Measurements from ENCODE around the gene EDIL3. TPM values are rescaled to one million over a fixed set of nuclear protein-coding genes. Genes with fewer than 3 reads are reported as not detected.

Gene EDIL3
- total RNA-seq, 2 donors from 2014 or later = 2.2 to 17.5 TPM

DNA sequence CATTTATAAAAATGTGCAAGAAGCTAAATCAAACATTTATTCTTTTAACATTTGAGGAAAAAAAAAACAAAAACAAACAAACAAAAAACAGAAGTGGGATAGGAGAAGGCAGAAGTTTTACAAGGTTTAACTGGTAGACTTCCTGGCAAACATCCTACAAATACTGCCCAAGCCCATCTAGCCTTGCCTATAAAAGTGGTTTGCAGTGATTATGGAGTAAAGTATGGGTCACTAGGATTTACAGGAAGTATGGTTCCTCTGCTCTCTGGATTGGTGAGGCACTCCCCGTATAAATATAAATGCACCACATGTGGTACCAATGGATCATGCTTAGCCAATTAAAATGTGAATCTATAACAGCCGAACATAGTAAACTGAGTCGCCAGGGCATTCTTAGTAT lies 291.9 kb downstream of the EDIL3 start:
- peaks cover 11% of the 10 kb centered on the region for H3K4me1 Mint-ChIP-seq
- peaks cover 12% of the 10 kb centered on the region for H3K36me3 Mint-ChIP-seq (ENCODE audit: low read depth)
- H3K27me3 ChIP-seq (ENCODE audit: control insufficient read depth, insufficient read depth, low read length, poor library complexity, severe bottlenecking) = no peaks in the 10 kb centered on the region
- no peak overlapping the region for H3K4me3 ChIP-seq (ENCODE audit: low read length)
- no peak overlapping the region for H3K27ac ChIP-seq (ENCODE audit: low read depth, low read length)
- no peak for DNase-seq
- peaks cover 3% of the 10 kb centered on the region for H3K27me3 Mint-ChIP-seq (ENCODE audit: insufficient read depth)
- H3K27ac Mint-ChIP-seq = no peak overlapping the region
- TF ChIP-seq, protein P1, sequence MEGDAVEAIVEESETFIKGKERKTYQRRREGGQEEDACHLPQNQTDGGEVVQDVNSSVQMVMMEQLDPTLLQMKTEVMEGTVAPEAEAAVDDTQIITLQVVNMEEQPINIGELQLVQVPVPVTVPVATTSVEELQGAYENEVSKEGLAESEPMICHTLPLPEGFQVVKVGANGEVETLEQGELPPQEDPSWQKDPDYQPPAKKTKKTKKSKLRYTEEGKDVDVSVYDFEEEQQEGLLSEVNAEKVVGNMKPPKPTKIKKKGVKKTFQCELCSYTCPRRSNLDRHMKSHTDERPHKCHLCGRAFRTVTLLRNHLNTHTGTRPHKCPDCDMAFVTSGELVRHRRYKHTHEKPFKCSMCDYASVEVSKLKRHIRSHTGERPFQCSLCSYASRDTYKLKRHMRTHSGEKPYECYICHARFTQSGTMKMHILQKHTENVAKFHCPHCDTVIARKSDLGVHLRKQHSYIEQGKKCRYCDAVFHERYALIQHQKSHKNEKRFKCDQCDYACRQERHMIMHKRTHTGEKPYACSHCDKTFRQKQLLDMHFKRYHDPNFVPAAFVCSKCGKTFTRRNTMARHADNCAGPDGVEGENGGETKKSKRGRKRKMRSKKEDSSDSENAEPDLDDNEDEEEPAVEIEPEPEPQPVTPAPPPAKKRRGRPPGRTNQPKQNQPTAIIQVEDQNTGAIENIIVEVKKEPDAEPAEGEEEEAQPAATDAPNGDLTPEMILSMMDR (conservative IDR thresholded peaks at IDR 0.05) = no peak
- H3K4me3 Mint-ChIP-seq = no peak overlapping the region
- H3K9ac ChIP-seq (ENCODE audit: extremely low read depth, low read length, poor library complexity, severe bottlenecking) = no peak overlapping the region
- H3K36me3 ChIP-seq (ENCODE audit: control insufficient read depth, insufficient read depth, low read length) = no peaks in the 10 kb centered on the region
- peaks cover 18% of the 10 kb centered on the region for H3K9me3 ChIP-seq (ENCODE audit: control insufficient read depth, low read length)
- 96 to 100% methylated on average over 3 of the region's 3 CpGs for WGBS, 2 experiments (ENCODE audit: insufficient coverage in 1 of 2, insufficient read length in 1 of 2)
- peaks cover 21% of the 10 kb centered on the region for H3K9me3 Mint-ChIP-seq
- peaks cover 5% of the 10 kb centered on the region for H3K4me1 ChIP-seq (ENCODE audit: control insufficient read depth, insufficient read depth, low read length)

GRCh38 chr5:84091127-84091799 lies 293.4 kb downstream of the EDIL3 start:
- TF ChIP-seq, protein P1 (conservative IDR thresholded peaks at IDR 0.05) = peak; percentile 43
- Mint-ChIP-seq H3K9me3 (peaks cover 13% of the 10 kb centered on the region), H3K27me3 (ENCODE audit: insufficient read depth) (peaks cover 3% of the 10 kb centered on the region), H3K4me3 (no peak overlapping the region), H3K4me1 (peaks cover 11% of the 10 kb centered on the region), H3K27ac (no peak overlapping the region), H3K36me3 (ENCODE audit: low read depth) (peaks cover 4% of the 10 kb centered on the region)
- DNase-seq = peak; percentile 46
- H3K4me1 ChIP-seq (ENCODE audit: control insufficient read depth, insufficient read depth, low read length) = peaks cover 5% of the 10 kb centered on the region
- H3K9ac ChIP-seq (ENCODE audit: extremely low read depth, low read length, poor library complexity, severe bottlenecking) = no peak overlapping the region
- H3K4me3 ChIP-seq (ENCODE audit: low read length) = no peak overlapping the region
- WGBS, 2 experiments (ENCODE audit: insufficient coverage in 1 of 2, insufficient read length in 1 of 2) = 57 to 63% methylated on average over 3 to 4 of the region's 4 CpGs
- no peaks in the 10 kb centered on the region for H3K27me3 ChIP-seq (ENCODE audit: control insufficient read depth, insufficient read depth, low read length, poor library complexity, severe bottlenecking)
- no peaks in the 10 kb centered on the region for H3K36me3 ChIP-seq (ENCODE audit: control insufficient read depth, insufficient read depth, low read length)
- peaks cover 8% of the 10 kb centered on the region for H3K9me3 ChIP-seq (ENCODE audit: control insufficient read depth, low read length)
- H3K27ac ChIP-seq (ENCODE audit: low read depth, low read length) = no peak overlapping the region

DNA sequence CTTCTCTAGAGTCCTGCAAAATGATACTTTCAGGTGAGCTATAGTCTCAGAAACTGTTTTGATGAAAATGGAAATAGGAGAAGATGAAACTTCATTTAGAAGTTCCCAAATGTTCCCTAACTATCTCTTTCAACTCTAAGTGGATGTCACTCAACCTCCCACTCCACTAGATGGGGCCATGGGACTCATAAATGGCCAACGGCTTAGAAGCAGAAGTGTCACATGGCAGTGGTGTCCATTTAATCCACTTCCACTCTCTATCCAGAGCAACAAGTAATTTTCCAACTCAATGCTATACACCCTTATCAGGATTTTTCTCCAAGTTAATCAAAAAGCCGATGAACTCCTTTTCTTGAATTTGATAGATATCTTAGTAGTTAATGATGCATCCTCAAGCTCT lies 295.7 kb downstream of the EDIL3 start:
- Mint-ChIP-seq H3K27me3 (ENCODE audit: insufficient read depth) (peaks cover 3% of the 10 kb centered on the region), H3K9me3 (no peaks in the 10 kb centered on the region), H3K4me3 (no peak overlapping the region), H3K27ac (no peak overlapping the region), H3K36me3 (ENCODE audit: low read depth) (no peaks in the 10 kb centered on the region), H3K4me1 (peaks cover 20% of the 10 kb centered on the region)
- H3K36me3 ChIP-seq (ENCODE audit: control insufficient read depth, insufficient read depth, low read length) = no peaks in the 10 kb centered on the region
- DNase-seq = no peak
- TF ChIP-seq, protein P1 (conservative IDR thresholded peaks at IDR 0.05) = peak; percentile 62
- H3K4me3 ChIP-seq (ENCODE audit: low read length) = no peak overlapping the region
- no peaks in the 10 kb centered on the region for H3K9me3 ChIP-seq (ENCODE audit: control insufficient read depth, low read length)
- H3K27ac ChIP-seq (ENCODE audit: low read depth, low read length) = no peak overlapping the region
- H3K27me3 ChIP-seq (ENCODE audit: control insufficient read depth, insufficient read depth, low read length, poor library complexity, severe bottlenecking) = no peaks in the 10 kb centered on the region
- no peak overlapping the region for H3K9ac ChIP-seq (ENCODE audit: extremely low read depth, low read length, poor library complexity, severe bottlenecking)
- peaks cover 5% of the 10 kb centered on the region for H3K4me1 ChIP-seq (ENCODE audit: control insufficient read depth, insufficient read depth, low read length)
- 67 to 93% methylated on average over 1 to 2 of the region's 2 CpGs for WGBS, 2 experiments (ENCODE audit: insufficient coverage in 1 of 2, insufficient read length in 1 of 2)

All from endodermal cell (in vitro differentiated cells).